Glutamatergic neuron (in vitro differentiated cells): ENCODE data around the gene BTBD3. TPM values are rescaled to one million over a fixed set of nuclear protein-coding genes. Genes with fewer than 3 reads are reported as not detected.

Experiments used
- DNase-seq: peaks from one replicate; pipeline ENCODE4 v3.0.0; 2022
- H3K27ac Mint-ChIP-seq: one replicate; pipeline ENCODE4 v1.8.0; 2020; ENCODE audit warnings: mild to moderate bottlenecking, mixed read lengths, inconsistent platforms; ENCODE audit not compliant: unreplicated experiment
- H3K27me3 Mint-ChIP-seq: one replicate; pipeline ENCODE4 v1.8.0; 2020; ENCODE audit warnings: mild to moderate bottlenecking, moderate library complexity, mixed read lengths, inconsistent platforms; ENCODE audit not compliant: unreplicated experiment
- H3K36me3 Mint-ChIP-seq: one replicate; pipeline ENCODE4 v1.8.0; 2020; ENCODE audit warnings: mild to moderate bottlenecking, mixed read lengths, inconsistent platforms; ENCODE audit not compliant: unreplicated experiment
- H3K4me1 Mint-ChIP-seq: one replicate; pipeline ENCODE4 v1.8.0; 2020; ENCODE audit warnings: mild to moderate bottlenecking, low read depth, mixed read lengths, inconsistent platforms; ENCODE audit not compliant: unreplicated experiment
- H3K4me3 Mint-ChIP-seq: one replicate; pipeline ENCODE4 v1.8.0; 2020; ENCODE audit warnings: mild to moderate bottlenecking, mixed read lengths, inconsistent platforms; ENCODE audit not compliant: unreplicated experiment
- H3K9me3 Mint-ChIP-seq: one replicate; pipeline ENCODE4 v1.8.0; 2020; ENCODE audit warnings: mild to moderate bottlenecking, moderate library complexity, mixed read lengths, inconsistent platforms; ENCODE audit not compliant: unreplicated experiment
- long read RNA-seq: library from polyadenylated mRNA; unstranded; transcript quantifications from one replicate; pipeline ENCODE4 v2.0.0, GENCODE V29; 2020; ENCODE audit not compliant: unreplicated experiment
- total RNA-seq: library from RNA; stranded (reverse); fragmentation: NEBNext Ultra II Directional; extraction: Animal tissue kit (Norgen Biotek cat#: 25700); gene quantifications from one replicate; pipeline ENCODE4 v1.2.1, GENCODE V29; 2021; ENCODE audit not compliant: unreplicated experiment
- TF ChIP-seq, protein P1 (sequence below): fragments of 200-600 bp; sonication (generic); IDR thresholded peaks from one replicate; pipeline ENCODE4 v1.5.0; 2021; ENCODE audit not compliant: partially characterized antibody, unreplicated experiment

The BTBD3 gene
- 24.3 TPM for total RNA-seq
- long read RNA-seq, full-length matches to known transcripts, result 1 of 2 reads
- long read RNA-seq, partial matches to known transcripts, result 0 of 2 reads
- long read RNA-seq, other reads (novel, unspliced or antisense), result 1 of 2 reads

GRCh38 chr20:11917663-11918062 is at the start of gene BTBD3:
Gene BTBD3, plus strand, starts transcription at chr20:11917893. Its CDS starts 383 bp downstream, at chr20:11918276.
- no peaks in the 10 kb centered on the region for H3K36me3 Mint-ChIP-seq
- peak within 1 kb of the TSS; percentile 79 for H3K4me3 Mint-ChIP-seq
- H3K27ac Mint-ChIP-seq, result peak within 1 kb of the TSS; percentile 76
- TF ChIP-seq, protein P1, sequence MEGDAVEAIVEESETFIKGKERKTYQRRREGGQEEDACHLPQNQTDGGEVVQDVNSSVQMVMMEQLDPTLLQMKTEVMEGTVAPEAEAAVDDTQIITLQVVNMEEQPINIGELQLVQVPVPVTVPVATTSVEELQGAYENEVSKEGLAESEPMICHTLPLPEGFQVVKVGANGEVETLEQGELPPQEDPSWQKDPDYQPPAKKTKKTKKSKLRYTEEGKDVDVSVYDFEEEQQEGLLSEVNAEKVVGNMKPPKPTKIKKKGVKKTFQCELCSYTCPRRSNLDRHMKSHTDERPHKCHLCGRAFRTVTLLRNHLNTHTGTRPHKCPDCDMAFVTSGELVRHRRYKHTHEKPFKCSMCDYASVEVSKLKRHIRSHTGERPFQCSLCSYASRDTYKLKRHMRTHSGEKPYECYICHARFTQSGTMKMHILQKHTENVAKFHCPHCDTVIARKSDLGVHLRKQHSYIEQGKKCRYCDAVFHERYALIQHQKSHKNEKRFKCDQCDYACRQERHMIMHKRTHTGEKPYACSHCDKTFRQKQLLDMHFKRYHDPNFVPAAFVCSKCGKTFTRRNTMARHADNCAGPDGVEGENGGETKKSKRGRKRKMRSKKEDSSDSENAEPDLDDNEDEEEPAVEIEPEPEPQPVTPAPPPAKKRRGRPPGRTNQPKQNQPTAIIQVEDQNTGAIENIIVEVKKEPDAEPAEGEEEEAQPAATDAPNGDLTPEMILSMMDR, result no peak
- no peaks in the 10 kb centered on the region for H3K9me3 Mint-ChIP-seq
- no peaks in the 10 kb centered on the region for H3K27me3 Mint-ChIP-seq
- peaks cover 24% of the 10 kb centered on the region for H3K4me1 Mint-ChIP-seq
- DNase-seq, result peak; percentile 30

- H3K4me3 Mint-ChIP-seq, result no peak overlapping the region
- DNase-seq, result no peak
- H3K9me3 Mint-ChIP-seq, result no peaks in the 10 kb centered on the region
- H3K27ac Mint-ChIP-seq, result no peak overlapping the region
- H3K36me3 Mint-ChIP-seq, result no peaks in the 10 kb centered on the region
- no peaks in the 10 kb centered on the region for H3K27me3 Mint-ChIP-seq
- H3K4me1 Mint-ChIP-seq, result no peaks in the 10 kb centered on the region
- TF ChIP-seq, protein P1, result no peak
These were observed 48.1 kb upstream of the BTBD3 start for GRCh38 chr20:11869641-11870040.

GRCh38 chr20:11870411-11870810 is 47.3 kb upstream of the BTBD3 start:
- TF ChIP-seq, protein P1, result no peak
- no peaks in the 10 kb centered on the region for H3K27me3 Mint-ChIP-seq
- H3K4me3 Mint-ChIP-seq, result no peak overlapping the region
- H3K4me1 Mint-ChIP-seq, result no peaks in the 10 kb centered on the region
- H3K36me3 Mint-ChIP-seq, result no peaks in the 10 kb centered on the region
- no peak for DNase-seq
- no peak overlapping the region for H3K27ac Mint-ChIP-seq
- H3K9me3 Mint-ChIP-seq, result no peaks in the 10 kb centered on the region

GRCh38 chr20:11876555-11876954 is 41.1 kb upstream of the BTBD3 start:
- no peaks in the 10 kb centered on the region for H3K36me3 Mint-ChIP-seq
- no peaks in the 10 kb centered on the region for H3K4me1 Mint-ChIP-seq
- TF ChIP-seq, protein P1, result no peak
- H3K4me3 Mint-ChIP-seq, result no peak overlapping the region
- H3K27ac Mint-ChIP-seq, result no peak overlapping the region
- H3K27me3 Mint-ChIP-seq, result no peaks in the 10 kb centered on the region
- no peak for DNase-seq
- no peaks in the 10 kb centered on the region for H3K9me3 Mint-ChIP-seq

GRCh38 chr20:11880680-11881079 is 37.0 kb upstream of the BTBD3 start:
- TF ChIP-seq, protein P1, result no peak
- H3K9me3 Mint-ChIP-seq, result no peaks in the 10 kb centered on the region

More at GRCh38 chr20:11880680-11881079, 37.0 kb upstream of the BTBD3 start:
- H3K27ac Mint-ChIP-seq, result no peak overlapping the region
- no peak overlapping the region for H3K4me3 Mint-ChIP-seq
- no peaks in the 10 kb centered on the region for H3K27me3 Mint-ChIP-seq
- H3K4me1 Mint-ChIP-seq, result no peaks in the 10 kb centered on the region
- no peaks in the 10 kb centered on the region for H3K36me3 Mint-ChIP-seq
- no peak for DNase-seq
